GM19395 (cell line): Measurements from ENCODE around the gene TYROBP.
"Not testable (repeated sequence)": the region's sequence is repeated elsewhere in the genome, so short reads cannot be mapped to it uniquely, and the experiment has no call there.

Source experiments
- ATAC-seq: cut with Tn5 transposase; IDR thresholded peaks from one replicate; pipeline ENCODE4 v1.9.1; 2021; ENCODE audit warnings: mild to moderate bottlenecking, moderate library complexity; ENCODE audit not compliant: unreplicated experiment

The TYROBP gene

GRCh38 chr19:35901854-35902661, 6.0 kb downstream of the TYROBP start, which contains the start of gene HCST:
Gene HCST, plus strand, starts transcription at chr19:35902529. Its CDS starts 65 bp downstream, at chr19:35902594.
- ATAC-seq, result no peak

GRCh38 chr19:35901055-35901644, 6.9 kb downstream of the TYROBP start:
- ATAC-seq, result no peak

- ATAC-seq, result peak; percentile 52
These were observed 8.4 kb downstream of the TYROBP start for GRCh38 chr19:35899547-35900214.

- no peak for ATAC-seq
These were observed 9.6 kb downstream of the TYROBP start for GRCh38 chr19:35898499-35898809.

- no peak for ATAC-seq
These were observed 10.2 kb downstream of the TYROBP start for GRCh38 chr19:35897706-35898451.

DNA sequence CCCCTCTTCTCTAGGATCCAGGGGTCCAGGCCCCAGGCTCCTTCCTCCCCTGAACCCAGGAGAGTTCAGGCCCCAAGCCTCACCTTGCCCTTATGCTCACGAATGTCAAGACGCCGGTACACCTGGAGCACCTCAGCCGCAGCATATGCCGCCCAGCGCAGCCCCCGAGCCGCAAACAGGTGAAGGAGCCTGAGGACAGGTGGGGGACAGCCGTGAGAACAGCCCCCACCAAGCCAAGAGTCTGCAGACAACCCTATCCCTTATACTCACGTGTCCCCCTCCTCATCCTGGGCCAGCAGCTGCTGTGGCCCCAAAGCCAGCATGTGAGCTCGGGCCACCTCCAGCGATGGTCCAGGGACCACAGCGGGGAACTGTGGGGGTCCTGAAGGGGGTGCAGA, 11.5 kb downstream of the TYROBP start:
- no peak for ATAC-seq

GRCh38 chr19:35895911-35896642, 12.0 kb downstream of the TYROBP start:
- no peak for ATAC-seq

- no peak for ATAC-seq
These were observed 13.8 kb downstream of the TYROBP start for GRCh38 chr19:35894342-35894741.

GRCh38 chr19:35891819-35892218, 16.3 kb downstream of the TYROBP start:
- ATAC-seq, result not testable (repeated sequence)

DNA sequence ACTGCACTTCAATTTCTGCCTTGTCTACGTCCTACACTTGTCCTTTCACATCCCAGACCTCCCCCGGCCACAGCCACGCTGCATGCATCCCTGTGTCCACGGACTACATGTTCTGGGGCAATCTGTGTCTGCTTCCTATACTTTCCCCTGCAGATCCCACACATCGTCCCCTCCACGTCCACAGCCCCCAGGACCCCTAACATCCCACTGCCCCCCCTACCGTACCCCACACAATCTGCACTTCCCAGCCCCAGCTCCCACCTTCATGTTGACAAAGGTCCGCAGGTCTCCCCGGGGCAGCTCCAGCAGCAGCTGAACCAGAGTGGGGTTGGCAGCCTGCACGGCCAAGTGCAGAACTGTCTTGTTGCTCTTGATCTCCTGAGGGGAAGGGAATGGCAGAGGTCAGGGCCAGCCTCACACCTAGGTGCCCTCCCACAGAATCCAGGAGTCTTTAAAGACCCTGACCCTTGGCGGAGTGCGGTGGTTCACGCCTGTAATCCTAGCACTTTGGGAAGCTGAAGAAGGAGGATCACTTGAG, 17.9 kb downstream of the TYROBP start:
- ATAC-seq, result no peak

DNA sequence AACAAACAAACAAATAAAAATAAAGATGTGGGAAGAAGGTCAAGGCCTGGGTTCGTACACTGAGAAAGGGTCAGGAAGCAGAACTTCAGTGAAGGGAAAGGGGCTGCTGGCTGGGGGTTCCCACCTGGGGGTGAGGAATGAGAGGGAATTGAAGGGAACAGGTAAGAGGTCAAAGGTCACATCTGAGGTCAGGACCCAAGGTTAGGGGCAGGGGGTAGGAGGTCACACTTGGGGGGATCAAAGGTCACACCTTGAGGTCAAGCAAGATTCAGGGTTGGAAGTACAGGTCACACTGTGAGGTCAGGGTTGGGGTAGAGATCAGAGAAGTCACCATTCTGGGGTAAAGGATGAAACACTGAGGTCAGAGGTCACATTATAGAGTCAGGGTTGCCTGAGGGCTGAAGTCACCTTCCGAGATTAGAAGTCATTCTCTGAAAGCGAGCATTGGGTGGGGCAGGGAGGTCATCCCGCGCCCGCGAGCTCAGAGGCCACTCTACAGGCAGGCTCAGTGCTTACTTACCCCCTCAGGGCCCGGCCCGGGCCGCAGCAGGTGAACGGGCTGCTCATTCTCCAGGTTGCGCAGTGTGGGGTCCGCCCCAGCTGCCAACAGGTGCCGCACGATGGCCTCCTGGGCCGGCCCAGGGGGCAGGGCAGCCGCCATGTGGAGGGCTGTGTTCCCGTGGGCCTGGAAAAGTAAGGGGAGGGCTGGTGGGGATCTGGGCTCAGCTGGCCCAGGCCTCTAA, 18.6 kb downstream of the TYROBP start:
- ATAC-seq, result no peak

GRCh38 chr19:35888398-35888797, 19.7 kb downstream of the TYROBP start:
- ATAC-seq, result no peak

DNA sequence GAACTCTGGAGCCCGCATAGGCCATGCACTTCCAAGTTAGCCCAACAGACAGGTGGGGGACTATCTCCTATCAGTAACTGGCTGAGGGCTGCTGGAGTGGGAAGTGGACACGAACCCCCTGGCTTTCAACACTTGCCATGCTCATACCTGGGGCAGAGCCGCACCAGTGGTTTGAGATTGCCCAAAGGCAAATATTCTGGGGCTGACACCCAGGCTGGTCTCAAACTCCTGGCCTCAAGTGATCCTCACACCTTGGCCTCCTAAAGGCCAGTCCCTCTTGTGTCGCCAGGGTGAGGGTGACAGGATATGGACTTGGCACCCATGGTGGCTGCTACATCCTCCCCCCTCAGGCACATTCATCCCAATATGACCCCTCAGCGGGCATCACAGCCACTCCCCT, 20.9 kb downstream of the TYROBP start:
- no peak for ATAC-seq

DNA sequence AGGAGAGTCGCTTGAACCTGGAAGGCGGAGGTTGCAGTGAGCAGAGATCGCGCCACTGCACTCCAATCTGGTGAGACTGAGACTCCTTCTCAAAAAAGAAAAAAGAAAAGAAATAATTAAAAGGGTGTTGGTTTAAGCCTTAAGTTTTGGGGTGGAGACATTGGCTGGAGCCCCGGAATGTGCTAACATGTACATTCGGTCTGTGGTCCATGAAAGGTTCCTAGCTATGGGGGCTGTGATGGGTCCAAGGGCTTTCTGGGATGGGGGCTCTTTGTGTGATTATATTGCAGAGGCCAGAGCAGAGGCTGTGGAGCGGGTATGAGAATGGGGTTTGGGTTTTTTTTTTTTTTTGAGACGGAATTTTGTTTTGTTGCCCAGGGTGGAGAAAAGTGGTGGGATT, 22.2 kb downstream of the TYROBP start:
- no peak for ATAC-seq

- no peak for ATAC-seq
These were observed 22.8 kb downstream of the TYROBP start for GRCh38 chr19:35885225-35885738.

DNA sequence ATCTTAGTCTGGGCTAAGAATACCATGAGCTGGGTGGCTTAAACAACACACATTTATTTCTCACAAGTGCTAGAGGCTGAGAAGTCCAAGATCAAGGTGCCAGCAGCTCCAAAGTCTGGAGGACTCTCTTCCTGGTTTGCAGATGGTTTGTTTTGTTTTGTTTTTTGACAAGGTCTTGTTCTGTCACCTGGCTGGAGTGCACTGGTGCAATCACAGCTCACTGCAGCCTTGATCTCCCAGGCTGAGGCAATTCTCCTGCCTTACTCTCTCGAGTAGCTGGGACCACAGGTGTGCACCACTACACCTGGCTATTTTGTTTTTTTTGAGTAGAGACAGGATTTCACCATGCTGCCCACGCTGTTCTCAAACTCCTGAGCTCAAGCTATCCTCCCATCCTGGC, 24.2 kb downstream of the TYROBP start:
- no peak for ATAC-seq

GRCh38 chr19:35882114-35882832, 25.8 kb downstream of the TYROBP start:
- ATAC-seq, result no peak

DNA sequence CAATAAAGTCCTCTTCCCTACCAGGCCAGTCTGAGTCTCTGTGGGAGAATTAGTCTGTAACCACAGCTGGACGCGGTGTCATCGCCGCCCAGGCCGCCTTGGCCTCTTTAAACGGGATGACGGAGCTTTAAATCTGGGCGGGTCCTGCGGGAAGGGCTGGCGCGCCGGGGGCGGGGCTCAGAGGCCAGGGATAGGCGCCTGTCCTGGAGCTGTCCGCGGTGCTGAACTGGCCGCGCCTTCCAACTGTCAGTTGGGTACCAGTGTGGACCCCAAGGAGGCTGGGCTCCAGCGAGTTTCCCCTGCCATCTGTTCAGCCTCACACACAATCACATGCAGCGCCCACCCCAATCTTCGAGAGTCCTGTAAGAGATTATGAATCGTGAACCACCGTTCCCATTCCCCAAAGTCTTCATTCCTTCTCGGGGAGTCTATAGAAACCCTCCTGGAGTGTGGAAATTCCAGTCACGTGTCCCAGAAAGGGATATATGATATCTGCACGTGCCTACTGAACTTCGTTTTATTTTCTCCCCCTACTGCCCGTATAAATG, 28.3 kb downstream of the TYROBP start:
- no peak for ATAC-seq

GRCh38 chr19:35879068-35879467, 29.0 kb downstream of the TYROBP start:
- no peak for ATAC-seq
